SU-DHL-6 (cell line): ENCODE data around the gene VENTX.

Source experiments
- H2AFZ ChIP-seq: fragments of 200-600 bp; sonication (generic); 2 replicates; pipeline ENCODE4 v1.6.1; 2014; ENCODE audit warnings: low read depth, mild to moderate bottlenecking, moderate library complexity, mixed read lengths, antibody characterized with exemption, low read length; ENCODE audit not compliant: severe bottlenecking
- H3F3A ChIP-seq: fragments of 200-600 bp; shearing (Covaris generic); 2 replicates; pipeline ENCODE4 v1.6.0; 2016; ENCODE audit warnings: antibody characterized with exemption, mild to moderate bottlenecking; ENCODE audit not compliant: insufficient read depth
- H3K27ac ChIP-seq: fragments of 200-600 bp; sonication (generic); 2 replicates; pipeline ENCODE4 v1.5.1; 2016; ENCODE audit warnings: low read depth, mild to moderate bottlenecking, low read length, moderate library complexity, mixed read lengths
- H3K27me3 ChIP-seq: fragments of 200-600 bp; sonication (generic), shearing (Covaris generic); 2 replicates; pipeline ENCODE4 v1.6.0; 2014; ENCODE audit warnings: mild to moderate bottlenecking, low read length
- H3K36me3 ChIP-seq: fragments of 200-600 bp; sonication (generic); 2 replicates; pipeline ENCODE4 v1.6.1; 2014; ENCODE audit warnings: mild to moderate bottlenecking, low read length, mixed read lengths
- H3K4me2 ChIP-seq: fragments of 300-600, 200-600 bp; shearing (Covaris generic), sonication (generic); 2 replicates; pipeline ENCODE4 v1.6.0; 2014; ENCODE audit warnings: low read length, low read depth, mild to moderate bottlenecking; ENCODE audit not compliant: poor library complexity, severe bottlenecking
- H3K4me3 ChIP-seq: fragments of 200-600 bp; sonication (generic); 2 replicates; pipeline ENCODE4 v1.5.1; 2014; ENCODE audit warnings: antibody characterized with exemption, low read length, mild to moderate bottlenecking, mixed read lengths; ENCODE audit not compliant: insufficient read depth, poor library complexity, severe bottlenecking
- H3K79me2 ChIP-seq: fragments of 200-600 bp; sonication (generic); 2 replicates; pipeline ENCODE4 v1.6.1; 2014; ENCODE audit warnings: mild to moderate bottlenecking, low read length, moderate library complexity; ENCODE audit not compliant: insufficient read depth
- H3K9ac ChIP-seq: fragments of 200-600 bp; sonication (generic); 2 replicates; pipeline ENCODE4 v1.7.0; 2014; ENCODE audit warnings: mild to moderate bottlenecking, low read length
- H3K9me2 ChIP-seq: fragments of 200-600 bp; sonication (generic); replicated peaks from 2 replicates; pipeline ENCODE4 v1.6.1; 2014; ENCODE audit warnings: low read length; ENCODE audit not compliant: insufficient read depth
- H3K9me3 ChIP-seq: fragments of 200-600 bp; sonication (generic); 2 replicates; pipeline ENCODE4 v1.6.1; 2014; ENCODE audit warnings: low read length, mixed read lengths; ENCODE audit not compliant: insufficient read depth
- H4K20me1 ChIP-seq: fragments of 200-600 bp; sonication (generic); 2 replicates; pipeline ENCODE4 v1.6.1; 2014; ENCODE audit warnings: low read depth, mild to moderate bottlenecking, antibody characterized with exemption, low read length, moderate library complexity, mixed read lengths
- EZH2phosphoT487 ChIP-seq: fragments of 200-600 bp; sonication (generic), shearing (Covaris generic); conservative IDR thresholded peaks from 2 replicates; pipeline ENCODE4 v1.6.1; 2018; ENCODE audit warnings: mild to moderate bottlenecking, antibody characterized with exemption, low read length, moderate library complexity, mixed read lengths
- TF ChIP-seq, protein P1 (sequence below): fragments of 200-600 bp; sonication (generic); IDR thresholded peaks from one replicate; pipeline ENCODE4 v1.5.1; 2017; ENCODE audit warnings: antibody characterized with exemption, mild to moderate bottlenecking, low read length, moderate library complexity; ENCODE audit not compliant: insufficient read depth, poor library complexity, severe bottlenecking

VENTX gene

DNA sequence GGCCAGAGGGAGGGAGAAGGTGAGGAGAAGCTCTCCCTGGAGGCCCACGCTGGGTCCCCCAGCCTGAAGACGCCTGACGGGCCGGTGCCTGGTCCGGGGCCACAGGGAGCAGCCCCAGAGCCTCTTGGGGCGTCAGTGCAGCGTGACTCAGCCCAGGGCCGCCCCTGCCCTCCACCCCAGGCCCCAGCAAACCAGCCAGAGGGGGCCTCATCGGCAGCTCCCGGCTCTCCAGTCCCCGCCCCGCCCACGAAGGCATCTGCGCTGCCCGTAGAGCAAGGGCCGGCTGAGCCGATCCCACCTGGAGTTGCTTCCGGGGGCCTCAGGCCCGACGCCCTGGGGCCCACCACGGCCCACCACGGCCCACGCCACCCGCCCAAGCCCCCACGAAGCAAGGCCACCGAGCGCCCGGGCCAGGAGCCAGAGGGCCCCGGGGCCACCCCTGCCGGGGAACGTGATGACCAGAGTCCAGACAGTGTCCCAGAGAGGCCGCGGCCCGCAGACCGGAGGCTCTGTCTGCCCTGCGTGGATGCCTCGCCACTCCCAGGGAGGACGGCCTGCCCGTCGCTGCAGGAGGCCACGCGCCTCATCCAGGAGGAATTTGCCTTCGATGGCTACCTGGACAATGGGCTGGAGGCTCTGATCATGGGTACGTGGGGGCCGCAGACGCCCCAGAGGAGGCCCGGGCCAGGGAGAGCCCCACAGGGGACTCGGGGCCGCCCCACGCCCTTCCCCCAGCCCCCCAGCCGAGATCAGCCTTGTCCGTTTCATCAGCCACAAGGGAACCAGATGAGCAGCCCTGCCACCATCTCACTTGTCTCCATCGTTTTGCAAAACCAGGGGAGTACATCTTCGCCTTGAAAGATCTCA lies 38.8 kb upstream of the VENTX start:
- TF ChIP-seq, protein P1, sequence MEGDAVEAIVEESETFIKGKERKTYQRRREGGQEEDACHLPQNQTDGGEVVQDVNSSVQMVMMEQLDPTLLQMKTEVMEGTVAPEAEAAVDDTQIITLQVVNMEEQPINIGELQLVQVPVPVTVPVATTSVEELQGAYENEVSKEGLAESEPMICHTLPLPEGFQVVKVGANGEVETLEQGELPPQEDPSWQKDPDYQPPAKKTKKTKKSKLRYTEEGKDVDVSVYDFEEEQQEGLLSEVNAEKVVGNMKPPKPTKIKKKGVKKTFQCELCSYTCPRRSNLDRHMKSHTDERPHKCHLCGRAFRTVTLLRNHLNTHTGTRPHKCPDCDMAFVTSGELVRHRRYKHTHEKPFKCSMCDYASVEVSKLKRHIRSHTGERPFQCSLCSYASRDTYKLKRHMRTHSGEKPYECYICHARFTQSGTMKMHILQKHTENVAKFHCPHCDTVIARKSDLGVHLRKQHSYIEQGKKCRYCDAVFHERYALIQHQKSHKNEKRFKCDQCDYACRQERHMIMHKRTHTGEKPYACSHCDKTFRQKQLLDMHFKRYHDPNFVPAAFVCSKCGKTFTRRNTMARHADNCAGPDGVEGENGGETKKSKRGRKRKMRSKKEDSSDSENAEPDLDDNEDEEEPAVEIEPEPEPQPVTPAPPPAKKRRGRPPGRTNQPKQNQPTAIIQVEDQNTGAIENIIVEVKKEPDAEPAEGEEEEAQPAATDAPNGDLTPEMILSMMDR, result no peak
- no peak for TF ChIP-seq EZH2phosphoT487
- no peaks in the 10 kb centered on the region for H3K9me3 ChIP-seq
- no peaks in the 10 kb centered on the region for H3K36me3 ChIP-seq
- H3F3A ChIP-seq, result no peaks in the 10 kb centered on the region
- no peak overlapping the region for H3K27ac ChIP-seq
- H3K4me3 ChIP-seq, result no peak overlapping the region
- no peaks in the 10 kb centered on the region for H3K9me2 ChIP-seq
- H3K27me3 ChIP-seq, result no peaks in the 10 kb centered on the region
- H3K79me2 ChIP-seq, result no peaks in the 10 kb centered on the region
- H3K4me2 ChIP-seq, result no peak overlapping the region
- H2AFZ ChIP-seq, result no peak overlapping the region
- no peak overlapping the region for H3K9ac ChIP-seq
- no peaks in the 10 kb centered on the region for H4K20me1 ChIP-seq

DNA sequence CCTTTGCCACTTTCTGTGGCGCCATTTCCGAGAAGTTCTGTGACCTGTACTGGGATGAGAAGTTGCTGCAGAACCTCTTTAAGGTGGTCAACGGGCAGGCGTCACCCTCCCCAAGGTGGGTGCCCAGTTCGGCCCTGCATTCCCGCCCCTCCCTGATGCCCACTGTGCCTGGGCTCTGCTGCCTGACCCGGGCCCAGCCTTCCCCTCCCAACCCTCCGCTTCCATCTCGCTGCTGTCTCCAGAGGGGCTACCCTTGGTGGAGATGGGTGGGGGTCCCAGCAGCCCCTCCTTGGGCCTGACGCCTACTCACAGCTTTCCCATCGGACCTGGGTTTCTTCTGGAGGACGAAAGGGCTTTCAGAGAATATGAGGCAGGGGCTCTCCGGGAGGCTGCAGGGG lies 38.2 kb upstream of the VENTX start:
- Histone ChIP-seq H3K27me3 (no peaks in the 10 kb centered on the region), H3F3A (no peaks in the 10 kb centered on the region)

GRCh38 chr10:133199992-133200611 lies 37.6 kb upstream of the VENTX start:
- Histone ChIP-seq H3F3A (no peaks in the 10 kb centered on the region), H3K9me2 (no peaks in the 10 kb centered on the region), H3K27ac (no peak overlapping the region), H4K20me1 (no peaks in the 10 kb centered on the region), H3K27me3 (no peaks in the 10 kb centered on the region), H3K9me3 (no peaks in the 10 kb centered on the region), H3K4me3 (no peak overlapping the region), H3K9ac (no peak overlapping the region), H2AFZ (no peak overlapping the region), H3K4me2 (no peak overlapping the region), H3K36me3 (no peaks in the 10 kb centered on the region), H3K79me2 (no peaks in the 10 kb centered on the region)
- no peak for TF ChIP-seq EZH2phosphoT487
- TF ChIP-seq, protein P1, result no peak

More for the DNA sequence above, 38.2 kb upstream of the VENTX start:
- no peak overlapping the region for H2AFZ ChIP-seq
- no peaks in the 10 kb centered on the region for H3K79me2 ChIP-seq
- no peaks in the 10 kb centered on the region for H4K20me1 ChIP-seq
- H3K9me3 ChIP-seq, result no peaks in the 10 kb centered on the region
- H3K4me3 ChIP-seq, result no peak overlapping the region
- H3K9ac ChIP-seq, result no peak overlapping the region
- H3K9me2 ChIP-seq, result no peaks in the 10 kb centered on the region
- no peaks in the 10 kb centered on the region for H3K36me3 ChIP-seq
- no peak for TF ChIP-seq EZH2phosphoT487
- TF ChIP-seq, protein P1, result no peak
- no peak overlapping the region for H3K27ac ChIP-seq
- no peak overlapping the region for H3K4me2 ChIP-seq
